Common myeloid progenitor, CD34-positive (primary cell): Measurements from ENCODE around the gene PSG2.
"Not testable (repeated sequence)": the region's sequence is repeated elsewhere in the genome, so short reads cannot be mapped to it uniquely, and the experiment has no call there.

ENCODE experiments used
- CTCF ChIA-PET: fragments of 350-600 bp; sonication (Branson Sonifier 250); formaldehyde crosslinking; loops from one replicate; lab custom pipeline; 2021; ENCODE audit warnings: antibody characterized with exemption; lab: Charles Lee
- POLR2A ChIA-PET: fragments of 350-600 bp; sonication (Branson Sonifier 250); formaldehyde crosslinking; loops from one replicate; lab custom pipeline; 2021; ENCODE audit warnings: antibody characterized with exemption; lab: Charles Lee
- DNase-seq, 3 donors: peaks; one replicate each; pipeline versions ENCODE4 v3.0.0 to v3.0.0-alpha.2; 2013
- H3K27ac ChIP-seq, 2 experiments: 1 replicate in 1 of 2; 2 replicates in 1 of 2; pipeline ENCODE4 v1.7.0; 2013; ENCODE audit warnings: inconsistent platforms in 2 of 2, low read length in 2 of 2, mild to moderate bottlenecking in 2 of 2, low read depth in 1 of 2, moderate library complexity in 1 of 2; ENCODE audit not compliant: severe bottlenecking in 2 of 2, insufficient read depth in 1 of 2, poor library complexity in 1 of 2
- H3K27me3 ChIP-seq, 5 experiments: replicated peaks in 2 of 5; 1 replicate in 3 of 5; 2 replicates in 2 of 5; pipeline versions ENCODE4 v1.6.1 to v1.7.0; 2013; ENCODE audit warnings: low read length in 4 of 5, mild to moderate bottlenecking in 2 of 5, moderate library complexity in 2 of 5, inconsistent platforms in 1 of 5; ENCODE audit not compliant: insufficient read depth in 5 of 5, control insufficient read depth in 4 of 5
- H3K36me3 ChIP-seq, 4 experiments: 1 replicate in 2 of 4; 2 replicates in 2 of 4; pipeline versions ENCODE4 v1.6.1 to v1.7.0; 2013; ENCODE audit warnings: low read length in 3 of 4, control low read depth in 1 of 4, mild to moderate bottlenecking in 1 of 4; ENCODE audit not compliant: control insufficient read depth in 4 of 4, insufficient read depth in 4 of 4
- H3K4me1 ChIP-seq, 4 experiments: 1 replicate in 3 of 4; 2 replicates in 1 of 4; pipeline versions ENCODE4 v1.6.1 to v1.7.1; 2013; ENCODE audit warnings: low read length in 3 of 4, mild to moderate bottlenecking in 3 of 4, control low read depth in 1 of 4, inconsistent platforms in 1 of 4, moderate library complexity in 1 of 4; ENCODE audit not compliant: control insufficient read depth in 4 of 4, insufficient read depth in 4 of 4; ENCODE audit errors: control extremely low read depth in 1 of 4
- H3K4me3 ChIP-seq, 7 experiments: 1 replicate in 4 of 7; 2 replicates in 3 of 7; pipeline versions ENCODE4 v1.5.1 to v1.7.0; 2013; ENCODE audit warnings: mild to moderate bottlenecking in 7 of 7, low read length in 6 of 7, moderate library complexity in 6 of 7, inconsistent platforms in 2 of 7, low read depth in 2 of 7, control low read depth in 1 of 7; ENCODE audit not compliant: insufficient read depth in 4 of 7, control insufficient read depth in 1 of 7; ENCODE audit errors: extremely low read depth in 1 of 7
- H3K9me3 ChIP-seq, 5 experiments: 1 replicate in 4 of 5; 2 replicates in 1 of 5; pipeline versions ENCODE4 v1.6.1 to v1.7.1; 2013; ENCODE audit warnings: low read length in 4 of 5, mild to moderate bottlenecking in 2 of 5, inconsistent platforms in 1 of 5, low read depth in 1 of 5, moderate library complexity in 1 of 5; ENCODE audit not compliant: control insufficient read depth in 4 of 5, insufficient read depth in 2 of 5; ENCODE audit errors: control extremely low read depth in 1 of 5
- WGBS: methylation state at CpG from one replicate; pipeline ENCODE4 v1.1.5; 2013; ENCODE audit not compliant: insufficient coverage; 5-methylcytosine and 5-hydroxymethylcytosine counted together

Gene PSG2

DNA sequence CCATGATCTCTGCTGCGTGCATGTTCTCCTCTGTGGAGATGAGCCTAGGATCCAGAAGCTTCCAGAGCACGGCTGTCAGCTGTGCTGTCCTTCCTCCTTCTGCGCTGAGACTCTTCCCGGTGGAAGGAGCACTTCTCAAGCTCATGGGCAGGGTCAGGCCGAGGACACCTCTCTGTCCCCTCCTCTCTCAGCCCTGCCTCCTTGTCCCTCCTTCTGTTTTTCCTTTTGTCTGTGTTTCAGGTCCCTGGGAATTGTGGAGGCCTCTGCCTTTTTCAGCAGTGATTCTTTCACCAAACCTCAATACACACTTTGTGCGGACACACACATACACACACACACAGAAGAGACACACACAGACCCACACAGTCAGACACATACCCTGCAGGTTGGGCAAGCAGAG, 56.1 kb downstream of the PSG2 start, which contains the start of gene PSG11:
PSG11 (minus strand) TSS at position 101 of the 400 bp plus-strand sequence; CDS start at position 4, 97 bp downstream.
- H3K4me3 ChIP-seq, POLR2A ChIA-PET, CTCF ChIA-PET, H3K4me1 ChIP-seq, H3K27me3 ChIP-seq, H3K27ac ChIP-seq, H3K36me3 ChIP-seq, H3K9me3 ChIP-seq, DNase-seq: not testable (repeated sequence)
- 78% methylated on average over 5 of the region's 6 CpGs for WGBS

DNA sequence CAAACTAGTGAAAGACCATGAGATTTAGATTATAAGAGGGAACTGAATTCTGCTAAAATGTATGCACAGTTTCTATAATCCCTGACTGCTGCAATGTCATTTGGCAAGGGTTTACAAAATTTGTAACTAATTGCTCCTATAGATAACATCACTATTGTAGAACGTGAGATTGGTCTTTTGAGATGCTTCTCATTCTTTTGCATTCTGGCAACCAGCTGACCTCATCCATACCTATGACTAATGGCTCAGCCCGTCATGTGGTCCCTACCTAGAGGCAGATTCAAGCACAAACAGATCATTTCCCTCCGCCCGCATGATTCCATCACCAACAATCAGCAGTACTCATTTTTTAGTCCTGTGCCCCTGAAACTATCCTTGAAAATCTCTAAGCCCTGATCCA, 60.4 kb downstream of the PSG2 start:
- CTCF ChIA-PET, H3K4me3 ChIP-seq, DNase-seq, H3K4me1 ChIP-seq, H3K9me3 ChIP-seq, H3K27me3 ChIP-seq, H3K36me3 ChIP-seq, POLR2A ChIA-PET, H3K27ac ChIP-seq: not testable (repeated sequence)
- 100% methylated on average over 3 of the region's 4 CpGs for WGBS

DNA sequence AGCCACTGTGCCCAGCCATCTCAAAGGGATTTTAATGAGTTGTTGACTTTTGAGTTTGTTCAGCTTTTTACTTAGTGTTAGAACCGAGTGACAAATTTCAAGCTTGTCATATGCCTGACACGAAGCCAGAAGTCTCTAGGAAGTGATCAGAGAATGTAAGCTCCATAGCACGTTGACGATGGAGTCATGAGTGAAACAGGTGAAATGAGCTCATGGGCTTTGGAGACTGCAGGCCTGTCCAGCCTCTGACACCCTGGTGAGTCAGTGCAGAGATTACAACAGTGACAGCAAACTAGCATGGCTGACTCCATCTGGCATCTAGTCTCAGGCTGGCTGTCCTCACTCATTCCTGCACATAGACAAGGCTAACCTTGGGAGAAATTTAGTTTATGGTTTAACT, 60.9 kb downstream of the PSG2 start:
- DNase-seq, H3K27ac ChIP-seq, H3K4me1 ChIP-seq, H3K9me3 ChIP-seq, CTCF ChIA-PET, H3K27me3 ChIP-seq, POLR2A ChIA-PET, H3K4me3 ChIP-seq, H3K36me3 ChIP-seq: not testable (repeated sequence)
- 83% methylated on average over 4 of the region's 4 CpGs for WGBS

DNA sequence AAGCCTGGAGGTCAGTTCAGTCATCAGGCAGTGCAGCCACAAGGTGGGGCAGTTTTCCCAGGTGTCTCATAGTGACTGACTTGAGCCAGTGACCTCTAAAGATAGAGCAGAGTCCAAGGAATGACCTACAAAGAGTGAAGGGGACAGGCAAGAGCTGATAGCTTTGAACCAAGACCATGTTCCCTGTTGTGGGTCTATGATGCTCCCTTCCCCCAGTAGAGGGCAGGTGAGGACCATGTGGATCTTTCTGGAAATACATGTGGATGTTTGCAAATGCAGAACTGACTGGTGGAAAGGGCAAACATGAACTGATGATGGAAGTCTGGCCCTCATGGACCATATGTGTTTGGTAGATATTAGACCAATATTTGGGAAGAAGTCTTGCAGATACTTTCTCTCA, 62.9 kb downstream of the PSG2 start:
- DNase-seq, H3K27ac ChIP-seq, CTCF ChIA-PET, POLR2A ChIA-PET, H3K4me3 ChIP-seq, H3K27me3 ChIP-seq, H3K36me3 ChIP-seq, H3K4me1 ChIP-seq, H3K9me3 ChIP-seq: not testable (repeated sequence)
